Tibial nerve (tissue), 4 donors: ENCODE data around the gene TYRP1. TPM values are rescaled to one million over a fixed set of nuclear protein-coding genes. Genes with fewer than 3 reads are reported as not detected.

Source experiments
- DNase-seq, 2 donors: peaks; one replicate each; pipeline ENCODE4 v3.0.0-alpha.2; 2019; ENCODE audit warnings: low spot score in 2 of 2
- H3K27ac ChIP-seq, 4 donors: fragments of 200-600 bp; sonication (generic) in 3 of 4; one replicate each; pipeline ENCODE4 v1.5.1; 2017 to 2019; ENCODE audit warnings: mild to moderate bottlenecking in 1 of 4
- H3K27me3 ChIP-seq, 2 donors: fragments of 200-600 bp; sonication (generic) in 1 of 2; one replicate each; pipeline versions ENCODE4 v1.5.1 to v1.6.0; 2017 to 2019
- H3K36me3 ChIP-seq, 3 donors: fragments of 200-600 bp; sonication (generic); one replicate each; pipeline ENCODE4 v1.5.1; 2018 to 2019
- H3K4me1 ChIP-seq, 4 donors: fragments of 200-600 bp; sonication (generic) in 3 of 4; one replicate each; pipeline ENCODE4 v1.5.1; 2017 to 2019
- H3K4me3 ChIP-seq, 4 donors: fragments of 200-600 bp; sonication (generic) in 3 of 4; one replicate each; pipeline ENCODE4 v1.5.1; 2017 to 2019; ENCODE audit warnings: mild to moderate bottlenecking in 1 of 4, moderate library complexity in 1 of 4
- H3K9me3 ChIP-seq, 4 donors: fragments of 200-600 bp; sonication (generic) in 3 of 4; one replicate each; pipeline ENCODE4 v1.5.1; 2017 to 2019
- EP300 ChIP-seq, 2 donors: sonication (generic); formaldehyde crosslinking; IDR thresholded peaks; one replicate each; pipeline ENCODE4 v1.6.1; 2017; ENCODE audit warnings: antibody characterized with exemption in 2 of 2, mild to moderate bottlenecking in 1 of 2
- POLR2A ChIP-seq, 2 donors: fragments of 450-650 bp; IDR thresholded peaks; one replicate each; pipeline ENCODE4 v1.6.1; 2017; ENCODE audit warnings: antibody characterized with exemption in 2 of 2, mild to moderate bottlenecking in 2 of 2, moderate library complexity in 2 of 2
- WGBS, 2 donors: methylation state at CpG; one replicate each; pipeline ENCODE4 v1.1.5; 2018; 5-methylcytosine and 5-hydroxymethylcytosine counted together
- total RNA-seq, 4 donors: library from RNA; depleted of rRNA; stranded (reverse); fragments of >200 nt; gene quantifications; one replicate each; pipeline ENCODE4 v1.1.0, GENCODE V29; 2016
- TF ChIP-seq, protein P1 (sequence below), 5 experiments: fragments of 200-600 bp in 3 of 5; fragments of 450-650 bp in 2 of 5; sonication (generic) in 3 of 5; IDR thresholded peaks; one replicate each; pipeline ENCODE4 v1.5.1; 2016 to 2019; ENCODE audit warnings: antibody characterized with exemption in 5 of 5, mild to moderate bottlenecking in 3 of 5, moderate library complexity in 2 of 5

Gene TYRP1, protein sequence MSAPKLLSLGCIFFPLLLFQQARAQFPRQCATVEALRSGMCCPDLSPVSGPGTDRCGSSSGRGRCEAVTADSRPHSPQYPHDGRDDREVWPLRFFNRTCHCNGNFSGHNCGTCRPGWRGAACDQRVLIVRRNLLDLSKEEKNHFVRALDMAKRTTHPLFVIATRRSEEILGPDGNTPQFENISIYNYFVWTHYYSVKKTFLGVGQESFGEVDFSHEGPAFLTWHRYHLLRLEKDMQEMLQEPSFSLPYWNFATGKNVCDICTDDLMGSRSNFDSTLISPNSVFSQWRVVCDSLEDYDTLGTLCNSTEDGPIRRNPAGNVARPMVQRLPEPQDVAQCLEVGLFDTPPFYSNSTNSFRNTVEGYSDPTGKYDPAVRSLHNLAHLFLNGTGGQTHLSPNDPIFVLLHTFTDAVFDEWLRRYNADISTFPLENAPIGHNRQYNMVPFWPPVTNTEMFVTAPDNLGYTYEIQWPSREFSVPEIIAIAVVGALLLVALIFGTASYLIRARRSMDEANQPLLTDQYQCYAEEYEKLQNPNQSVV
- not detected for total RNA-seq

DNA sequence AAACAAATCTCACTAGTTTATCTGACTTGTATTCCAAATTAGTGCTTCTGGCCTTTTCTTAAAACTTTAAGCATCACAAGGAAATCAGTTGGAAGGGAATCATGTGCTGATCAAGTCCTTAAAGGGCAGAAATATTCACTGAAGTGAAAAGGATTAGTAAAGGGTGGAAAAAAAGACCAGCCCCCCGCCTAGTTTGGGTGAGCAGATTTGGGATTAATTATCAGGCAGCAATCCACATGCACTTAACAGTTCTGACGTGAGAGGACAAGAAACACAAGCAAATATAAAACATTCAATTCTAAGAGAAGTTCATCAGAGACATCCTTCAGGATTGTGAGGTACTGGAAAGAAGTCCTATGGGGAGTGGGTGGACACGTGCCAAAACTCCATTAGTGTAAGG lies at the start of gene TYRP1:
Gene TYRP1 (plus strand): TSS at position 245 of the 400 bp plus-strand sequence. CDS start 612 bp downstream, outside the sequence.
- Histone ChIP-seq H3K36me3 (no peaks in the 10 kb centered on the region), H3K27ac (no peak within 1 kb of the TSS), H3K4me3 (no peak within 1 kb of the TSS), H3K9me3 (no peaks in the 10 kb centered on the region), H3K4me1 (peaks cover 0 to 10% (median 0%) of the 10 kb centered on the region in 4 donors), H3K27me3 (no peaks in the 10 kb centered on the region)
- DNase-seq, result no peak
- TF ChIP-seq EP300 (IDR thresholded peaks at IDR 0.05) (no peak), POLR2A (IDR thresholded peaks at IDR 0.05) (no peak)
- TF ChIP-seq, protein P1, sequence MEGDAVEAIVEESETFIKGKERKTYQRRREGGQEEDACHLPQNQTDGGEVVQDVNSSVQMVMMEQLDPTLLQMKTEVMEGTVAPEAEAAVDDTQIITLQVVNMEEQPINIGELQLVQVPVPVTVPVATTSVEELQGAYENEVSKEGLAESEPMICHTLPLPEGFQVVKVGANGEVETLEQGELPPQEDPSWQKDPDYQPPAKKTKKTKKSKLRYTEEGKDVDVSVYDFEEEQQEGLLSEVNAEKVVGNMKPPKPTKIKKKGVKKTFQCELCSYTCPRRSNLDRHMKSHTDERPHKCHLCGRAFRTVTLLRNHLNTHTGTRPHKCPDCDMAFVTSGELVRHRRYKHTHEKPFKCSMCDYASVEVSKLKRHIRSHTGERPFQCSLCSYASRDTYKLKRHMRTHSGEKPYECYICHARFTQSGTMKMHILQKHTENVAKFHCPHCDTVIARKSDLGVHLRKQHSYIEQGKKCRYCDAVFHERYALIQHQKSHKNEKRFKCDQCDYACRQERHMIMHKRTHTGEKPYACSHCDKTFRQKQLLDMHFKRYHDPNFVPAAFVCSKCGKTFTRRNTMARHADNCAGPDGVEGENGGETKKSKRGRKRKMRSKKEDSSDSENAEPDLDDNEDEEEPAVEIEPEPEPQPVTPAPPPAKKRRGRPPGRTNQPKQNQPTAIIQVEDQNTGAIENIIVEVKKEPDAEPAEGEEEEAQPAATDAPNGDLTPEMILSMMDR (IDR thresholded peaks at IDR 0.05), result no peak
- 85 to 86% methylated on average over 3 of the region's 3 CpGs for WGBS, 2 donors

DNA sequence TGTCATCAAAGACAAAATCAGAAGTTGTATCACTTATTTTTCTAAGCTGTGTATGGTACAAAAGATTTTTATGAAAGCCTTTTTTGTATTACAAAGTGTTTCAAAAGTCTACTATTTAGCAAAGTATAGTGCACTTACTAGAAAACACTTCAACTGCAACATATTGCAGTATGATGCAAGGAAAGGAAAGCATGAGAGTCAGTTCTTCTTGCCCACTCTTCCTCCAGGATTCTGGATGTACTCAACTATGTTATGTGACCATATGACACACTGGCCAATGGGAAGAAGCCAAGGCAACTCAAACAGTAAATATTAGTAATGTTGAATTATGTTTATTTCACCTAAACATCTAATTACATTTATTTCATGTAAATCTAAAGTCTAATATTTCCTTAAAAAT lies 49.5 kb upstream of the TYRP1 start:
- Histone ChIP-seq H3K4me1 (no peaks in the 10 kb centered on the region), H3K36me3 (no peaks in the 10 kb centered on the region), H3K4me3 (no peak overlapping the region), H3K9me3 (no peaks in the 10 kb centered on the region), H3K27me3 (no peaks in the 10 kb centered on the region), H3K27ac (no peak overlapping the region)
- TF ChIP-seq, protein P1 (IDR thresholded peaks at IDR 0.05), result no peak
- no peak for TF ChIP-seq EP300 (IDR thresholded peaks at IDR 0.05)
- TF ChIP-seq POLR2A (IDR thresholded peaks at IDR 0.05), result no peak
- no peak for DNase-seq

DNA sequence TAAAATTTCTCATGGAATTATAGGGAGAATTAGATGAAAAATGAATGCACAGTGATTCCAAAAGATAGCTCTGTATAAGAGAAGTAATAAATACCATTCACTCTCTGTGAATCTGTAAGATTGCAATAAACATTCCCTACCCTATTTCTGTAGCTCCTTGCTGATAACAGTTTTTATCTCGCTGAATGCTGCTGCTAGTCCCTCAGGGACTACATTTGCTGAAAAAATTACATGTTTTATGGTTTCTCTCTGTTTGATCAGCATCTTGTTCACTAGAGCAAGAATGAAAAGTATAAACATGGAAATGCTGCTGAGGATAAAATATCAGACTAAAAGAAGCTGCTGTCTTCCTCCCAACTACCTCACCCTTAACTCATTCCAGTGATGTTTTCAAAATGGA lies 44.3 kb upstream of the TYRP1 start:
- Histone ChIP-seq H3K4me3 (no peak overlapping the region), H3K27me3 (no peaks in the 10 kb centered on the region), H3K9me3 (no peaks in the 10 kb centered on the region), H3K27ac (no peak overlapping the region), H3K4me1 (no peaks in the 10 kb centered on the region), H3K36me3 (no peaks in the 10 kb centered on the region)
- TF ChIP-seq, protein P1 (IDR thresholded peaks at IDR 0.05), result no peak
- TF ChIP-seq EP300 (IDR thresholded peaks at IDR 0.05) (no peak), POLR2A (IDR thresholded peaks at IDR 0.05) (no peak)
- DNase-seq, result no peak
- WGBS, 2 donors, result 54 to 63% methylated on average over 1 of the region's 1 CpG

DNA sequence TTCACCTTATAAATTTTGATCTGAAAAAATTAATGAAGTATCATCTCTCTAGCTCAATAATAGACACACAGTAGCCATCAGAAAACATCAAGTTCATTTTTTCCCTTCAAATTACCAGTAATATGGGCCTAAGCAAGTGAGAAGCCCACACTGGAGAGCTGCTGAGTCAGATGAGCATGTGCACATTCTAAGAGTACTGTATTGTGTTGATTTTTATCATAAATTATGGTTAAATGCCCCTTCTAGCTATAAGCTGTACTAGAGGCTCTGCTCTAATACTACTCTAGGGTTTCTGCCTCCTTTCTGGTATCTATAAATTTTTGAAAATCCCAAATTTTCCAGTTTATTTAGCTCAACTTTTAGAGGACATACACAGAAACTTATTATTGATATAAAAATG lies 42.1 kb upstream of the TYRP1 start:
- H3K4me3 ChIP-seq, result no peak overlapping the region
- no peaks in the 10 kb centered on the region for H3K27me3 ChIP-seq
- TF ChIP-seq, protein P1 (IDR thresholded peaks at IDR 0.05), result no peak
- no peak for TF ChIP-seq POLR2A (IDR thresholded peaks at IDR 0.05)
- no peak for TF ChIP-seq EP300 (IDR thresholded peaks at IDR 0.05)
- no peak overlapping the region for H3K27ac ChIP-seq
- H3K9me3 ChIP-seq, result no peaks in the 10 kb centered on the region
- H3K4me1 ChIP-seq, result no peaks in the 10 kb centered on the region
- no peaks in the 10 kb centered on the region for H3K36me3 ChIP-seq
- no peak for DNase-seq

DNA sequence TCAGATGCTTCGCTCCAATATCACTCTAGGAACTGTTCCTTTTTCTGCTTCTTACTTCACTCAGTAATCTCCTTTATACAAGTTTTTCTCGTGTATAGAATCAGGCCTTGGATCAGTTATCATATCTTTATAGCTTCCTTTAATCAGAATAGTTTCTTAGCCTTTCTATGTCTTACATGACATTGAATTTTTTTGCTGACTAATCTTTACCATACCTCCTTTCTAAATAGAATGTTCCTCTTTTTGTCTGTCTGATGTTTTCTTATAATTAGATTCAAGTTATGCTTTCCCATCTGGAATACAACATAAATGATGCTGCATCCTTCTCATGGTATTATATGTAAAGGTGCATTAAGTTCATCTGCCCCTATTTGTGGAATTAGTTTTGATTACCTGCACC lies 40.2 kb upstream of the TYRP1 start:
- no peak for DNase-seq
- no peaks in the 10 kb centered on the region for H3K27me3 ChIP-seq
- H3K9me3 ChIP-seq, result peaks cover 0 to 5% (median 0%) of the 10 kb centered on the region in 4 donors
- H3K36me3 ChIP-seq, result no peaks in the 10 kb centered on the region
- TF ChIP-seq EP300 (IDR thresholded peaks at IDR 0.05) (no peak), POLR2A (IDR thresholded peaks at IDR 0.05) (no peak)
- TF ChIP-seq, protein P1 (IDR thresholded peaks at IDR 0.05), result no peak
- no peak overlapping the region for H3K4me3 ChIP-seq
- no peaks in the 10 kb centered on the region for H3K4me1 ChIP-seq
- WGBS, 2 donors, result 31 to 43% methylated on average over 2 of the region's 2 CpGs
- no peak overlapping the region for H3K27ac ChIP-seq
